ENCODE measurements around the gene GLRX.
A peak's percentile ranks its signal among the peaks of the same experiment; 100 is the strongest.

Gene GLRX

DNA sequence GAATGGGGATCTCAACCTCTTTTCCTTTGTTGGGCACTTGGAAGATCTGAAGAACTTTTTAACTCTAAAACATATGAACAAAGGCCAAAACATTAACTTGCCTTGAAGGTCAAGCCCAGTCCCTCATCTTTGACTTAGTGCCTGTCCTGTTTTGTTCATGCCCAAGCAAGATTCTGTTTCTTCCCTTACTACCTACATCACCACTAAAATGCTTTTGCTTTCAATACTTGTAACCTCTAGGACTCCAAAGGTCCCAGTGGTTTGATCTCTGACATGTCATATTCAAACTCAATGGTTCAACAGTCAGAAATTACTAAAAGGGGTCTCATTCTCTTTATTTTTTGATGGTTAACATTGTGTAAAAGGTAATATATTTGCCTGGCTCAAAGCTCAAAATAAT lies 24.0 kb downstream of the GLRX start:
- H3K4me3 ChIP-seq: no peak overlapping the region

GRCh38 chr5:95798048-95798447 lies 24.5 kb downstream of the GLRX start:
- no peak overlapping the region for H3K27ac ChIP-seq
- no peak overlapping the region for H3K4me3 ChIP-seq

More for the DNA sequence above, 24.0 kb downstream of the GLRX start:
- H3K27ac ChIP-seq: no peak overlapping the region

GRCh38 chr5:95797301-95797700 lies 25.2 kb downstream of the GLRX start:
- H3K27ac ChIP-seq: no peak overlapping the region
- H3K4me3 ChIP-seq: no peak overlapping the region

- Histone ChIP-seq H3K4me3 (no peak overlapping the region), H3K27ac (no peak overlapping the region)
Observed at GRCh38 chr5:95794070-95794516, 28.4 kb downstream of the GLRX start.

DNA sequence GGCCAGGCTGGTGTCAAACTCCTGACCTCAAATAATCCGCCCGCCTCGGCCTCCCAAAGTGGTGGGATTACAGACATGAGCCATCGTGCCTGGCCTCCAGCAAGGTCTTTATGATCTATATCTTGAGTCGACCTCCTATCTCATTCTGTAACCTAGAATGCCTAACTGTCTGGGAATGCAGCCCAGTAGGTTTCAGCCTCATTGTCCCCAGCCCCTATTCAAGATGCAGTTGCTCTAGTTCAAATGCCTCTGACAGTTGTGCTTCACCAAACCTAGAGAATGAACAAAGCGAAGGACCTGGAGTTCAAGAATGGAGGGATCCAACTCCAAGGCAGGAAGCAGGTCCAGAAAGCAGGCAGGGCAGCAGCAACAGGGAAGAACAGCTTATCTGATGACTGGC lies 30.8 kb downstream of the GLRX start:
- Histone ChIP-seq H3K27ac (no peak overlapping the region), H3K4me3 (no peak overlapping the region)

GRCh38 chr5:95788493-95788892 lies 34.0 kb downstream of the GLRX start:
- no peak overlapping the region for H3K4me3 ChIP-seq

GRCh38 chr5:95786821-95787418 lies 35.6 kb downstream of the GLRX start:
- Histone ChIP-seq H3K27ac (no peak overlapping the region), H3K4me3 (no peak overlapping the region)

More at GRCh38 chr5:95788493-95788892, 34.0 kb downstream of the GLRX start:
- no peak overlapping the region for H3K27ac ChIP-seq

DNA sequence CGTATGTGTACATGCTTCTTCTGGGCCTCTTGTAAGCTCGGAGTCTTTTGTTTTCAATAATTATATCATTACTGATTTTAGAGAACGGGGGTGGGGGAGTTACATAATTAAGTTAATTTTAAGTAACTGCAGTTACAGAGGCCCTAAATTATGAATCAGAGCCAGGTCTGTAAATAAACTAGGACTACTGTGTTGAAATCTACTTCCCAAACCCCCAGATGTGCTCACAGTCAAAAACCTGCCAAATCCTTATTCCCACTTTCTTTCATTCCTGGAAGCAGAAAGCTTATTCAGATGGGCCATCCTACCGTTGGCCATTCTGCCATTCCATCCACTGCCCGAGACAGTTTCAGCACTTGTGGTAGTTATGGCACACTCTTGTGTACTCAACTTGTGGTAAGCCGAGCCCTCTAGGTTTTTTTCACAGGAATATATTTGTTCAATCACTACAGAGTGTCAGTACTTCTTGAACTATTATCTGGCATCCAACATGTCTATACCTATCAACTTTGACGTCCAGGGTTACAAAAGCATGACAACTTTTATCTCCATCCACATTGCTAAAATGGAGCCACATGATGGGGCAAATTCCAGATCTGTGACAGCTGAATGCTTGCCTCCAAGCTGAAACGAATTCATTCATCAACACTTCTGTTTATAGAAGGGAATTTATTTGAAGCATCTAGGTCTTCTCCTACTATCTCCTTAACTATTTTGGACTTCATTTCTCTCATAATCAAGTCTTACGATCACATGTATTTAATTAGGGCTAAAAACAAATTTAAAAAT lies 37.8 kb downstream of the GLRX start:
- no peak overlapping the region for H3K27ac ChIP-seq

GRCh38 chr5:95783661-95784060 lies 38.9 kb downstream of the GLRX start:
- Histone ChIP-seq H3K4me3 (no peak overlapping the region), H3K27ac (no peak overlapping the region)

More for the DNA sequence above, 37.8 kb downstream of the GLRX start:
- H3K4me3 ChIP-seq: no peak overlapping the region

- no peak overlapping the region for H3K27ac ChIP-seq
Observed at GRCh38 chr5:95782181-95782580, 40.3 kb downstream of the GLRX start.

GRCh38 chr5:95781101-95781583 lies 41.4 kb downstream of the GLRX start:
- Histone ChIP-seq H3K4me3 (no peak overlapping the region), H3K27ac (peak overlapping the region in 8 of 21 experiments; percentile 0 to 42 (median 18))

More at GRCh38 chr5:95782181-95782580, 40.3 kb downstream of the GLRX start:
- no peak overlapping the region for H3K4me3 ChIP-seq

GRCh38 chr5:95780597-95780996 lies 41.9 kb downstream of the GLRX start:
- Histone ChIP-seq H3K27ac (peak overlapping the region in 4 of 21 experiments; percentile 8 to 21 (median 18)), H3K4me3 (no peak overlapping the region)

GRCh38 chr5:95779611-95780010 lies 42.9 kb downstream of the GLRX start:
- peak overlapping the region in 7 of 21 experiments; percentile 0 to 65 (median 24) for H3K27ac ChIP-seq
- no peak overlapping the region for H3K4me3 ChIP-seq

- Histone ChIP-seq H3K27ac (peak overlapping the region in 7 of 21 experiments; percentile 0 to 65 (median 24)), H3K4me3 (no peak overlapping the region)
Observed at GRCh38 chr5:95778713-95779436, 43.7 kb downstream of the GLRX start.

- Histone ChIP-seq H3K4me3 (no peak overlapping the region), H3K27ac (no peak overlapping the region)
Observed at GRCh38 chr5:95777441-95777840, 45.1 kb downstream of the GLRX start.

DNA sequence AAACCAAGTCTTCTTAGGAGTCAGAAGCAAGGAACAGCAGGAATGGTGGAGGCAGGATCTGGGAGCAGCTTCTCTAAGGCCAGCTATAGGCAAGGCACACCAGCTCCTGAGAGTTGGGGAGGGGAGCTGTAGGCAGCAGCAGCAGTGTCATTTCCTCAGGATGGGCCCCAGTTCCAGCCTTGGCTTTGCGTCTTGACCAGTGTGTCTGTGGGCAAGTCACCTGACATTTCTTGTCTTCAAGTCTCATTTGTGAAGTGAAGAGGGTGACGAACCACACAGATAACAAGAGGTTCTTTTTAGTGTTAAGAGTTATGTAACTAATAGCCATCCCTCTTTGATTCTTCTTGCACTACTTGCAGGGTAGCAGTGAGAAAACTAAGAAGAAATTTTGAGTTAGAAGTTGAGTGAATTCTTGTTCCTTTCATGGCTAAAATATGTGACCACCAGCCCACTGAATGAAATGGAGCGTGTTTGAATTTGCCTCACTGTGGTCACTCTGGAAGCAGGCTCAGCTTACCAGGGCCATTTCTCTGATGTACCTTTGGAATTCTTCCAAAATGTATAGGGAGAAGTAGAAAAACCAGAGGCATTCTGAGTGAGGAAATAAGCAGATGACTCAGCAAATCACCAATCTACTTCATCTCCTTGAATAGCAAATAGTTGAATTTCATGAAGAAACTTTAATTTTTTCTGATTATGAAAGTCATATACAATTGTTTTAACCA lies 49.0 kb downstream of the GLRX start:
- Histone ChIP-seq H3K4me3 (no peak overlapping the region), H3K27ac (peak overlapping the region in 1 of 21 experiments; percentile 2)

DNA sequence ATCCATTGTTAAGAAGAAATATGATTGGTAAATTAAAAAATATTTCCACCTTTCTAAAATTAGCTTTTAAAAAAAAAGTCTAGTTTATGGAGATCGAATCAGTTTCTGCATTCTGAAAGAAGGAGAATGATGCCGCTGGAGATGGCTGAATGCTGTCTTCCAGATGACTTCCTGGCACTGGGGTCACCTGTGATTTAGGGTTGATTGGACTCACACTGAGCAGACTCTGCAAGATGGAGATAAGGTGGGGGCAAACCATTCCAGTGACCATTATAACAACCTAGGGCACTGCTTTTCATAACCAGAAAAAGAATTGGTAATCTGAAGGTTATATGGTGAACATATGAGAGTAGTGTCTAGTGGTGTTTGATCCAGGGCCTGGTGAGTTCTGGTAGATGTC lies 50.6 kb downstream of the GLRX start:
- no peak overlapping the region for H3K4me3 ChIP-seq
- H3K27ac ChIP-seq: peak overlapping the region in 2 of 21 experiments; percentile 25 to 34

- peak overlapping the region in 3 of 21 experiments; percentile 22 to 34 (median 25) for H3K27ac ChIP-seq
- H3K4me3 ChIP-seq: no peak overlapping the region
Observed at GRCh38 chr5:95770830-95771708, 51.5 kb downstream of the GLRX start.

- Histone ChIP-seq H3K27ac (no peak overlapping the region), H3K4me3 (no peak overlapping the region)
Observed at GRCh38 chr5:95768731-95769130, 53.8 kb downstream of the GLRX start.

Measured in skin epidermis (tissue), 12 donors.